Suprapubic skin (tissue), 4 donors: Measurements from ENCODE around the gene STK40. TPM values are rescaled to one million over a fixed set of nuclear protein-coding genes. Genes with fewer than 3 reads are reported as not detected.
A peak's percentile ranks its signal among the peaks of the same experiment; 100 is the strongest.

Source experiments
- DNase-seq, 2 donors: peaks; one replicate each; pipeline ENCODE4 v3.0.0-alpha.2; 2019; ENCODE audit warnings: low spot score in 2 of 2
- H3K27ac ChIP-seq: fragments of 200-600 bp; sonication (generic); one replicate; pipeline ENCODE4 v1.5.1; 2019
- H3K27me3 ChIP-seq: fragments of 200-600 bp; sonication (generic); one replicate; pipeline ENCODE4 v1.5.1; 2019
- H3K36me3 ChIP-seq: fragments of 200-600 bp; sonication (generic); one replicate; pipeline ENCODE4 v1.5.1; 2019
- H3K4me1 ChIP-seq: fragments of 200-600 bp; sonication (generic); one replicate; pipeline ENCODE4 v1.5.1; 2019
- H3K4me3 ChIP-seq: fragments of 200-600 bp; sonication (generic); one replicate; pipeline ENCODE4 v1.5.1; 2019; ENCODE audit warnings: mild to moderate bottlenecking
- H3K9me3 ChIP-seq: fragments of 200-600 bp; sonication (generic); one replicate; pipeline ENCODE4 v1.5.1; 2019
- CTCF ChIP-seq, 2 donors: fragments of 200-600 bp in 1 of 2; fragments of 450-650 bp in 1 of 2; sonication (generic) in 1 of 2; IDR thresholded peaks; one replicate each; pipeline ENCODE4 v1.5.1; 2016 to 2019; ENCODE audit warnings: antibody characterized with exemption in 2 of 2, mild to moderate bottlenecking in 1 of 2, moderate library complexity in 1 of 2
- EP300 ChIP-seq: sonication (generic); formaldehyde crosslinking; IDR thresholded peaks from one replicate; pipeline ENCODE4 v1.6.1; 2017; ENCODE audit warnings: antibody characterized with exemption
- POLR2A ChIP-seq, 2 donors: fragments of 450-650 bp; IDR thresholded peaks; one replicate each; pipeline ENCODE4 v1.6.1; 2017; ENCODE audit warnings: antibody characterized with exemption in 2 of 2, mild to moderate bottlenecking in 2 of 2, moderate library complexity in 2 of 2
- POLR2AphosphoS5 ChIP-seq, 3 donors: sonication (generic); formaldehyde crosslinking; IDR thresholded peaks; one replicate each; pipeline ENCODE4 v1.6.1; 2017; ENCODE audit warnings: antibody characterized with exemption in 3 of 3
- WGBS: methylation state at CpG from one replicate; pipeline ENCODE4 v1.1.5; 2018; 5-methylcytosine and 5-hydroxymethylcytosine counted together
- total RNA-seq, 4 donors: library from RNA; depleted of rRNA; stranded (reverse); fragments of >200 nt; gene quantifications; one replicate each; pipeline ENCODE4 v1.1.0, GENCODE V29; 2016

The STK40 gene
- total RNA-seq, 4 donors from 2014 or later, result 29.0 to 69.5 (median 51.8) TPM

GRCh38 chr1:36351227-36351977 is 34.3 kb downstream of the STK40 start:
- Histone ChIP-seq H3K9me3 (no peaks in the 10 kb centered on the region), H3K4me3 (peak overlapping the region; percentile 15), H3K27ac (peak overlapping the region; percentile 87), H3K36me3 (peaks cover 57% of the 10 kb centered on the region), H3K27me3 (no peaks in the 10 kb centered on the region), H3K4me1 (peaks cover 38% of the 10 kb centered on the region)
- DNase-seq, result no peak
- TF ChIP-seq POLR2AphosphoS5 (IDR thresholded peaks at IDR 0.05) (no peak), CTCF (IDR thresholded peaks at IDR 0.05) (no peak), POLR2A (IDR thresholded peaks at IDR 0.05) (no peak), EP300 (no peak)
- WGBS, result 58% methylated on average over 13 of the region's 14 CpGs

- Histone ChIP-seq H3K27ac (peak overlapping the region; percentile 87), H3K9me3 (no peaks in the 10 kb centered on the region), H3K4me3 (peak overlapping the region; percentile 15), H3K36me3 (peaks cover 57% of the 10 kb centered on the region), H3K27me3 (no peaks in the 10 kb centered on the region), H3K4me1 (peaks cover 38% of the 10 kb centered on the region)
- WGBS, result 14% methylated on average over 8 of the region's 13 CpGs
- DNase-seq, result no peak
- TF ChIP-seq CTCF (IDR thresholded peaks at IDR 0.05), result no peak
- TF ChIP-seq POLR2AphosphoS5 (IDR thresholded peaks at IDR 0.05), result no peak
- no peak for TF ChIP-seq EP300
- no peak for TF ChIP-seq POLR2A (IDR thresholded peaks at IDR 0.05)
Measured at GRCh38 chr1:36350659-36351226, 35.0 kb downstream of the STK40 start.

GRCh38 chr1:36349839-36350238 is 35.9 kb downstream of the STK40 start:
- Histone ChIP-seq H3K9me3 (no peaks in the 10 kb centered on the region), H3K27ac (peak overlapping the region; percentile 87), H3K36me3 (peaks cover 57% of the 10 kb centered on the region), H3K4me1 (peaks cover 38% of the 10 kb centered on the region), H3K27me3 (no peaks in the 10 kb centered on the region), H3K4me3 (no peak overlapping the region)
- TF ChIP-seq EP300 (no peak), POLR2AphosphoS5 (IDR thresholded peaks at IDR 0.05) (no peak), CTCF (IDR thresholded peaks at IDR 0.05) (no peak), POLR2A (IDR thresholded peaks at IDR 0.05) (no peak)
- WGBS, result 38% methylated on average over 9 of the region's 16 CpGs
- no peak for DNase-seq

- H3K27ac ChIP-seq, result peak overlapping the region; percentile 87
- H3K4me3 ChIP-seq, result no peak overlapping the region
- peaks cover 56% of the 10 kb centered on the region for H3K36me3 ChIP-seq
- DNase-seq, result no peak
- H3K27me3 ChIP-seq, result no peaks in the 10 kb centered on the region
- H3K9me3 ChIP-seq, result no peaks in the 10 kb centered on the region
- WGBS, result 42% methylated on average over 5 of the region's 7 CpGs
- no peak for TF ChIP-seq POLR2A (IDR thresholded peaks at IDR 0.05)
- TF ChIP-seq EP300, result no peak
- no peak for TF ChIP-seq POLR2AphosphoS5 (IDR thresholded peaks at IDR 0.05)
- no peak for TF ChIP-seq CTCF (IDR thresholded peaks at IDR 0.05)
- peaks cover 38% of the 10 kb centered on the region for H3K4me1 ChIP-seq
Measured at GRCh38 chr1:36349241-36349671, 36.5 kb downstream of the STK40 start.

- Histone ChIP-seq H3K9me3 (no peaks in the 10 kb centered on the region), H3K4me3 (no peak overlapping the region), H3K27ac (no peak overlapping the region), H3K27me3 (no peaks in the 10 kb centered on the region), H3K36me3 (peaks cover 49% of the 10 kb centered on the region), H3K4me1 (peaks cover 37% of the 10 kb centered on the region)
- DNase-seq, result no peak
- 83% methylated on average over 4 of the region's 8 CpGs for WGBS
- TF ChIP-seq POLR2A (IDR thresholded peaks at IDR 0.05), result no peak
- TF ChIP-seq POLR2AphosphoS5 (IDR thresholded peaks at IDR 0.05), result no peak
- no peak for TF ChIP-seq CTCF (IDR thresholded peaks at IDR 0.05)
Measured at GRCh38 chr1:36346741-36347370, 38.9 kb downstream of the STK40 start.
